ENCODE measurements around the gene DNMT1.

DNA sequence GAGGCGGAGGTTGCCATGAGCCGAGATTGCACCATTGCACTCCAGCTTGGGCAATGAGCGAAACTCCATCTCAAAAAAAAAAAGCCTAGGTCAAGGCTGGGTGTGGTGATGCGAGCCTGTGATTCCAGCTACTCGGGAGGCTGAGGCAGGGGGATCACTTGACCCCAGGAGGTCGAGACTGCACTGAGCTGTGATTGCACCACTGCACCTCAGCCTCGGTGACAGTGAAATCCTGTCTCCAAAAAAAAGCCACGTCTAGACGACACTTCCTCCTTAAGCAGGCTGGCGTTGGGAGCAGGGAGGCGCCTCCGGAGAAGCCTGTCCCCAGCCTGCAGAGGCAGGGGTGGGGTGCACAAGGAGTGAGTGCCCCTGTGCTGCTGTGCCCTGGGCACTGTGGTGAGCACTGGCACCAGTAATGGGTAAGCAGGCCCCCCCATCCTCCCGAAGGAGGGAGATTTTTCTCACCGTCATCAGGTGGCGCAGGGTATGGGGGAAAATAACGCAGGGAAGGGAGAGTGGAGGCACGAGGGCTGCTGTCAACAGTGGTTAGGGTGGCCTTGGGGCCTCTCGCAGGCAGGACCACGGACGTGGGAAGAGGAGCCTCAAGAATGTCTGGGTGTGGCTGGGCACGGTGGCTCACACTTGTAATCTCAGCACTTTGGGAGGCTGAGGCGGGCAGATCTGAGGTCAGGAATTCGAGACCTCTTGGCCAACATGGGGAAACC, 82.6 kb downstream of the DNMT1 start:
- TF ChIP-seq ARNTL (CRISPR knock-in tag; IDR thresholded peaks at IDR 0.05; ENCODE audit: borderline replicate concordance, low read depth) = no peak
- TF ChIP-seq ZC3H10 (CRISPR knock-in tag; IDR thresholded peaks at IDR 0.05) = no peak
- TF ChIP-seq, protein P1, sequence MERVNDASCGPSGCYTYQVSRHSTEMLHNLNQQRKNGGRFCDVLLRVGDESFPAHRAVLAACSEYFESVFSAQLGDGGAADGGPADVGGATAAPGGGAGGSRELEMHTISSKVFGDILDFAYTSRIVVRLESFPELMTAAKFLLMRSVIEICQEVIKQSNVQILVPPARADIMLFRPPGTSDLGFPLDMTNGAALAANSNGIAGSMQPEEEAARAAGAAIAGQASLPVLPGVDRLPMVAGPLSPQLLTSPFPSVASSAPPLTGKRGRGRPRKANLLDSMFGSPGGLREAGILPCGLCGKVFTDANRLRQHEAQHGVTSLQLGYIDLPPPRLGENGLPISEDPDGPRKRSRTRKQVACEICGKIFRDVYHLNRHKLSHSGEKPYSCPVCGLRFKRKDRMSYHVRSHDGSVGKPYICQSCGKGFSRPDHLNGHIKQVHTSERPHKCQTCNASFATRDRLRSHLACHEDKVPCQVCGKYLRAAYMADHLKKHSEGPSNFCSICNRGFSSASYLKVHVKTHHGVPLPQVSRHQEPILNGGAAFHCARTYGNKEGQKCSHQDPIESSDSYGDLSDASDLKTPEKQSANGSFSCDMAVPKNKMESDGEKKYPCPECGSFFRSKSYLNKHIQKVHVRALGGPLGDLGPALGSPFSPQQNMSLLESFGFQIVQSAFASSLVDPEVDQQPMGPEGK (CRISPR knock-in tag; IDR thresholded peaks at IDR 0.05; ENCODE audit: borderline replicate concordance) = no peak
- TF ChIP-seq BACH2 (CRISPR knock-in tag; IDR thresholded peaks at IDR 0.05; ENCODE audit: borderline replicate concordance) = no peak
- TF ChIP-seq SNAI2 (CRISPR knock-in tag; IDR thresholded peaks at IDR 0.05) = no peak
- no peak for TF ChIP-seq ZFP30 (CRISPR knock-in tag; IDR thresholded peaks at IDR 0.05)

All from SK-N-SH treated with all-trans-retinoic acid at 6 μM for 48 hours (cell line).